Activated CD4-positive, alpha-beta T cell treated with anti-CD3 and anti-CD28 coated beads, Interleukin-2, Interleukin-4, amounts not matched to agents 100 ng/mL and 50 ng/mL, durations not matched to agents 16 hours and 8 hours (primary cell): ENCODE measurements around the gene IL1RAPL1.
A peak's percentile ranks its signal among the peaks of the same experiment; 100 is the strongest.

ENCODE experiments used
- DNase-seq: peaks from one replicate; pipeline ENCODE4 v3.0.0-alpha.2; 2020; ENCODE audit warnings: low spot score

Gene IL1RAPL1

GRCh38 chrX:28979877-28980276, 392.6 kb downstream of the IL1RAPL1 start:
- DNase-seq = no peak

GRCh38 chrX:28981952-28982351, 394.7 kb downstream of the IL1RAPL1 start:
- no peak for DNase-seq

GRCh38 chrX:28988246-28988645, 401.0 kb downstream of the IL1RAPL1 start:
- no peak for DNase-seq

- DNase-seq = no peak
These were observed 410.6 kb downstream of the IL1RAPL1 start for GRCh38 chrX:28997706-28998463.

- DNase-seq = no peak
These were observed 411.4 kb downstream of the IL1RAPL1 start for GRCh38 chrX:28998609-28999135.

- no peak for DNase-seq
These were observed 425.6 kb downstream of the IL1RAPL1 start for GRCh38 chrX:29012867-29013266.

- DNase-seq = no peak
These were observed 436.0 kb downstream of the IL1RAPL1 start for GRCh38 chrX:29023207-29023606.

GRCh38 chrX:29024871-29025270, 437.6 kb downstream of the IL1RAPL1 start:
- DNase-seq = peak; percentile 1

GRCh38 chrX:29039501-29039900, 452.3 kb downstream of the IL1RAPL1 start:
- DNase-seq = no peak

GRCh38 chrX:29040160-29040559, 452.9 kb downstream of the IL1RAPL1 start:
- no peak for DNase-seq

- DNase-seq = no peak
These were observed 455.1 kb downstream of the IL1RAPL1 start for GRCh38 chrX:29042341-29042740.

GRCh38 chrX:29043746-29044145, 456.5 kb downstream of the IL1RAPL1 start:
- no peak for DNase-seq

GRCh38 chrX:29044423-29045184, 457.4 kb downstream of the IL1RAPL1 start:
- no peak for DNase-seq

GRCh38 chrX:29065477-29065876, 478.2 kb downstream of the IL1RAPL1 start:
- no peak for DNase-seq

GRCh38 chrX:29066516-29066915, 479.3 kb downstream of the IL1RAPL1 start:
- DNase-seq = no peak

- DNase-seq = no peak
These were observed 480.1 kb downstream of the IL1RAPL1 start for GRCh38 chrX:29067351-29067750.

- no peak for DNase-seq
These were observed 484.5 kb downstream of the IL1RAPL1 start for GRCh38 chrX:29071525-29072320.

GRCh38 chrX:29082558-29082957, 495.3 kb downstream of the IL1RAPL1 start:
- DNase-seq = no peak

GRCh38 chrX:29083823-29084222, 496.6 kb downstream of the IL1RAPL1 start:
- no peak for DNase-seq

GRCh38 chrX:29090811-29091210, 503.6 kb downstream of the IL1RAPL1 start:
- DNase-seq = no peak

- no peak for DNase-seq
These were observed 520.0 kb downstream of the IL1RAPL1 start for GRCh38 chrX:29107231-29107630.

GRCh38 chrX:29110041-29110440, 522.8 kb downstream of the IL1RAPL1 start:
- DNase-seq = no peak
